GM19324 (cell line): ENCODE data around the gene IGFBP7.

Source experiments
- ATAC-seq: cut with Tn5 transposase; IDR thresholded peaks from one replicate; pipeline ENCODE4 v1.9.1; 2021; ENCODE audit warnings: mild to moderate bottlenecking, moderate library complexity; ENCODE audit not compliant: unreplicated experiment, low FRiP score

Gene IGFBP7

GRCh38 chr4:57131849-57132742 lies 21.9 kb upstream of the IGFBP7 start:
- ATAC-seq = no peak

GRCh38 chr4:57129477-57129876 lies 19.3 kb upstream of the IGFBP7 start:
- no peak for ATAC-seq

GRCh38 chr4:57127361-57127760 lies 17.2 kb upstream of the IGFBP7 start:
- no peak for ATAC-seq

GRCh38 chr4:57125996-57126395 lies 15.8 kb upstream of the IGFBP7 start:
- no peak for ATAC-seq

- no peak for ATAC-seq
These were observed 14.0 kb upstream of the IGFBP7 start for GRCh38 chr4:57124145-57124544.

- no peak for ATAC-seq
These were observed 12.8 kb upstream of the IGFBP7 start for GRCh38 chr4:57122959-57123358.

GRCh38 chr4:57119054-57119651 lies 9.0 kb upstream of the IGFBP7 start:
- ATAC-seq = no peak

- ATAC-seq = no peak
These were observed 7.3 kb upstream of the IGFBP7 start for GRCh38 chr4:57117491-57117890.

- ATAC-seq = no peak
These were observed 6.1 kb upstream of the IGFBP7 start for GRCh38 chr4:57116245-57116644.

- no peak for ATAC-seq
These were observed 4.8 kb upstream of the IGFBP7 start for GRCh38 chr4:57114973-57115372.

GRCh38 chr4:57113870-57114269 lies 3.7 kb upstream of the IGFBP7 start:
- ATAC-seq = no peak

- peak; percentile 28 for ATAC-seq
These were observed 691 bp upstream of the IGFBP7 start for GRCh38 chr4:57110640-57111511.

GRCh38 chr4:57109411-57109846 lies 756 bp downstream of the IGFBP7 start:
- no peak for ATAC-seq

GRCh38 chr4:57106181-57106580 lies 4.0 kb downstream of the IGFBP7 start:
- no peak for ATAC-seq

GRCh38 chr4:57104706-57105560 lies 5.3 kb downstream of the IGFBP7 start:
- no peak for ATAC-seq

GRCh38 chr4:57103051-57103450 lies 7.1 kb downstream of the IGFBP7 start:
- ATAC-seq = no peak

- ATAC-seq = no peak
These were observed 8.0 kb downstream of the IGFBP7 start for GRCh38 chr4:57102050-57102624.

GRCh38 chr4:57100979-57101651 lies 9.1 kb downstream of the IGFBP7 start:
- ATAC-seq = no peak

- no peak for ATAC-seq
These were observed 10.8 kb downstream of the IGFBP7 start for GRCh38 chr4:57099363-57099762.
